NCI-H2029 treated with DMSO at 0.1 percent for 48 hours (cell line): ENCODE data around the gene CCDC28B.
"Not testable (repeated sequence)": the region's sequence is repeated elsewhere in the genome, so short reads cannot be mapped to it uniquely, and the experiment has no call there.

ENCODE experiments used
- DNase-seq: peaks from one replicate; lab custom pipeline; 2025; lab: John Stamatoyannopoulos, UW

CCDC28B gene

GRCh38 chr1:32200226-32201010 is at the start of gene CCDC28B:
CCDC28B (plus strand) TSS chr1:32200595; CDS start chr1:32201936, 1,341 bp downstream.
- no peak for DNase-seq

- no peak for DNase-seq
Measured at GRCh38 chr1:32150847-32151246, 49.5 kb upstream of the CCDC28B start.

GRCh38 chr1:32151319-32151787 is 49.0 kb upstream of the CCDC28B start:
- no peak for DNase-seq

GRCh38 chr1:32159189-32159588 is 41.2 kb upstream of the CCDC28B start:
- no peak for DNase-seq

- DNase-seq: no peak
Measured at GRCh38 chr1:32163405-32163804, 37.0 kb upstream of the CCDC28B start.

- not testable (repeated sequence) for DNase-seq
Measured at GRCh38 chr1:32165633-32166032, 34.8 kb upstream of the CCDC28B start.

- DNase-seq: no peak
Measured at GRCh38 chr1:32170991-32171390, 29.4 kb upstream of the CCDC28B start.

GRCh38 chr1:32172621-32173245 is 27.7 kb upstream of the CCDC28B start:
- DNase-seq: no peak

GRCh38 chr1:32178380-32179192 is 21.8 kb upstream of the CCDC28B start:
- DNase-seq: no peak

GRCh38 chr1:32179193-32179442 is 21.3 kb upstream of the CCDC28B start:
- no peak for DNase-seq

GRCh38 chr1:32179443-32180185 is 20.8 kb upstream of the CCDC28B start, which contains the start of gene TXLNA:
TXLNA (plus strand) TSS chr1:32179675; CDS start chr1:32180346, 671 bp downstream.
- DNase-seq: peak; percentile 45

GRCh38 chr1:32180186-32181060 is 20.0 kb upstream of the CCDC28B start:
- DNase-seq: no peak

GRCh38 chr1:32181065-32181464 is 19.3 kb upstream of the CCDC28B start:
- no peak for DNase-seq

- no peak for DNase-seq
Measured at GRCh38 chr1:32181563-32181962, 18.8 kb upstream of the CCDC28B start.

- DNase-seq: no peak
Measured at GRCh38 chr1:32182060-32182459, 18.3 kb upstream of the CCDC28B start.

- no peak for DNase-seq
Measured at GRCh38 chr1:32184650-32185049, 15.7 kb upstream of the CCDC28B start.

GRCh38 chr1:32186077-32186476 is 14.3 kb upstream of the CCDC28B start:
- no peak for DNase-seq

- DNase-seq: no peak
Measured at GRCh38 chr1:32186491-32186890, 13.9 kb upstream of the CCDC28B start.

GRCh38 chr1:32187850-32188249 is 12.5 kb upstream of the CCDC28B start:
- no peak for DNase-seq

- DNase-seq: no peak
Measured at GRCh38 chr1:32192220-32192948, 8.0 kb upstream of the CCDC28B start.
